H9 (cell line): ENCODE data around the gene HOXA2. TPM values are rescaled to one million over a fixed set of nuclear protein-coding genes. Genes with fewer than 3 reads are reported as not detected.

Source experiments
- DNase-seq: peaks from one replicate; pipeline ENCODE4 v3.0.0-alpha.2; 2017
- H2AFZ ChIP-seq: one replicate; pipeline ENCODE4 v1.6.1; 2013; ENCODE audit warnings: mild to moderate bottlenecking, low read length, control low read depth, moderate library complexity
- H2AK5ac ChIP-seq: 2 replicates; pipeline ENCODE4 v1.6.1; 2013; ENCODE audit warnings: low read length, control low read depth, mixed read lengths; ENCODE audit not compliant: insufficient read length
- H2BK120ac ChIP-seq: one replicate; pipeline ENCODE4 v1.6.1; 2013; ENCODE audit warnings: low read depth, mild to moderate bottlenecking, low read length, control low read depth, inconsistent platforms; ENCODE audit not compliant: poor library complexity, severe bottlenecking
- H2BK12ac ChIP-seq: 2 replicates; pipeline ENCODE4 v1.6.1; 2013; ENCODE audit warnings: low read length, control low read depth, mixed read lengths, low read depth; ENCODE audit not compliant: insufficient read length
- H2BK15ac ChIP-seq: 2 replicates; pipeline ENCODE4 v1.6.1; 2013; ENCODE audit warnings: low read depth, low read length, control low read depth
- H2BK20ac ChIP-seq: one replicate; pipeline ENCODE4 v1.6.1; 2013; ENCODE audit warnings: low read depth, mild to moderate bottlenecking, low read length, control low read depth, inconsistent platforms; ENCODE audit not compliant: poor library complexity, severe bottlenecking
- H2BK5ac ChIP-seq: 2 replicates; pipeline ENCODE4 v1.6.1; 2013; ENCODE audit warnings: low read length, control low read depth, mixed read lengths; ENCODE audit not compliant: insufficient read length
- H3K14ac ChIP-seq: 2 replicates; pipeline ENCODE4 v1.6.1; 2013; ENCODE audit warnings: low read length, control low read depth; ENCODE audit not compliant: insufficient read depth
- H3K18ac ChIP-seq: 2 replicates; pipeline ENCODE4 v1.6.1; 2013; ENCODE audit warnings: low read depth, mild to moderate bottlenecking, mixed read lengths, low read length, control low read depth; ENCODE audit not compliant: insufficient read length
- H3K23ac ChIP-seq: 2 replicates; pipeline ENCODE4 v1.6.1; 2013; ENCODE audit warnings: low read length, control low read depth, mixed read lengths, low read depth; ENCODE audit not compliant: insufficient read length
- H3K23me2 ChIP-seq: 2 replicates; pipeline ENCODE4 v1.6.1; 2013; ENCODE audit warnings: low read depth, mild to moderate bottlenecking, mixed read lengths, low read length, control low read depth; ENCODE audit not compliant: insufficient read length, poor library complexity, severe bottlenecking
- H3K27ac ChIP-seq: 2 replicates; pipeline ENCODE4 v1.5.1; 2013; ENCODE audit warnings: low read length, control low read depth, mixed read lengths, low read depth; ENCODE audit not compliant: insufficient read length
- H3K27me3 ChIP-seq: 2 replicates; pipeline ENCODE4 v1.6.1; 2013; ENCODE audit warnings: low read length, control low read depth, inconsistent platforms; ENCODE audit not compliant: insufficient read depth
- H3K4ac ChIP-seq: 2 replicates; pipeline ENCODE4 v1.6.1; 2013; ENCODE audit warnings: low read depth, mild to moderate bottlenecking, control low read depth, inconsistent platforms, low read length, moderate library complexity
- H3K4me1 ChIP-seq: 2 replicates; pipeline ENCODE4 v1.6.1; 2013; ENCODE audit warnings: low read length, control low read depth, inconsistent platforms; ENCODE audit not compliant: insufficient read depth
- H3K4me2 ChIP-seq: 2 replicates; pipeline ENCODE4 v1.6.1; 2013; ENCODE audit warnings: low read length, control low read depth, mixed read lengths; ENCODE audit not compliant: insufficient read length, insufficient read depth
- H3K56ac ChIP-seq: 2 replicates; pipeline ENCODE4 v1.6.1; 2013; ENCODE audit warnings: low read depth, mild to moderate bottlenecking, mixed read lengths, low read length, control low read depth; ENCODE audit not compliant: insufficient read length
- H3K79me1 ChIP-seq: 2 replicates; pipeline ENCODE4 v1.6.1; 2013; ENCODE audit warnings: low read depth, mild to moderate bottlenecking, moderate library complexity, low read length, control low read depth, inconsistent platforms; ENCODE audit not compliant: insufficient read depth, poor library complexity, severe bottlenecking
- H3K79me2 ChIP-seq: 2 replicates; pipeline ENCODE4 v1.6.1; 2013; ENCODE audit warnings: low read length, control low read depth, inconsistent platforms; ENCODE audit not compliant: insufficient read depth
- H3K9ac ChIP-seq: 2 replicates; pipeline ENCODE4 v1.6.1; 2013; ENCODE audit warnings: low read length, control low read depth, mixed read lengths; ENCODE audit not compliant: insufficient read length; ENCODE audit errors: extremely low read depth
- H3K9me3 ChIP-seq: one replicate; pipeline ENCODE4 v1.6.1; 2013; ENCODE audit warnings: low read depth, low read length, inconsistent platforms; ENCODE audit not compliant: control insufficient read depth
- H3T11ph ChIP-seq: one replicate; pipeline ENCODE4 v1.6.1; 2013; ENCODE audit warnings: mild to moderate bottlenecking, low read length, control low read depth, inconsistent platforms
- H4K20me1 ChIP-seq: one replicate; pipeline ENCODE4 v1.6.1; 2013; ENCODE audit not compliant: control insufficient read depth, insufficient read length, insufficient read depth
- H4K5ac ChIP-seq: 2 replicates; pipeline ENCODE4 v1.6.1; 2013; ENCODE audit warnings: low read depth, mild to moderate bottlenecking, mixed read lengths, low read length, control low read depth; ENCODE audit not compliant: insufficient read length
- H4K8ac ChIP-seq: replicated peaks from 2 replicates; pipeline ENCODE4 v1.6.1; 2013; ENCODE audit warnings: low read length, control low read depth, mixed read lengths, low read depth; ENCODE audit not compliant: insufficient read length
- H4K91ac ChIP-seq: 2 replicates; pipeline ENCODE4 v1.6.1; 2013; ENCODE audit warnings: low read depth, mild to moderate bottlenecking, moderate library complexity, mixed read lengths, low read length, control low read depth; ENCODE audit not compliant: insufficient read length
- H3K27ac Mint-ChIP-seq, 3 experiments: 2 replicates in 2 of 3; 3 replicates in 1 of 3; pipeline ENCODE4 v1.8.0; 2020 to 2021; ENCODE audit warnings: mixed read lengths in 3 of 3, mild to moderate bottlenecking in 1 of 3, moderate library complexity in 1 of 3
- H3K27me3 Mint-ChIP-seq: 2 replicates; pipeline ENCODE4 v1.8.0; 2021; ENCODE audit warnings: low read depth, mild to moderate bottlenecking, moderate library complexity, mixed read lengths
- H3K36me3 Mint-ChIP-seq, 3 experiments: 2 replicates in 2 of 3; 3 replicates in 1 of 3; pipeline ENCODE4 v1.8.0; 2020 to 2021; ENCODE audit warnings: low read depth in 3 of 3, mixed read lengths in 3 of 3; ENCODE audit not compliant: insufficient read depth in 1 of 3
- H3K4me1 Mint-ChIP-seq, 2 experiments: 2 replicates each; pipeline ENCODE4 v1.8.0; 2020; ENCODE audit warnings: mixed read lengths in 2 of 2
- H3K4me3 Mint-ChIP-seq, 2 experiments: 2 replicates in 1 of 2; 3 replicates in 1 of 2; pipeline ENCODE4 v1.8.0; 2020 to 2021; ENCODE audit warnings: mild to moderate bottlenecking in 2 of 2, mixed read lengths in 2 of 2, moderate library complexity in 1 of 2
- H3K9me3 Mint-ChIP-seq, 2 experiments: 2 replicates in 1 of 2; 3 replicates in 1 of 2; pipeline ENCODE4 v1.8.0; 2020; ENCODE audit warnings: mild to moderate bottlenecking in 2 of 2, mixed read lengths in 2 of 2, moderate library complexity in 1 of 2
- WGBS: extraction: QIAGEN DNeasy Blood & Tissue Kit; methylation state at CpG from one replicate; pipeline ENCODE4 v1.1.7; 2013; ENCODE audit warnings: missing lambda C conversion rate, low lambda C conversion rate, mixed read lengths; ENCODE audit not compliant: insufficient read length; ENCODE audit errors: extremely low coverage; 5-methylcytosine and 5-hydroxymethylcytosine counted together
- total RNA-seq: library from RNA; stranded (reverse); gene quantifications from 2 replicates; pipeline ENCODE4 v1.2.1, GENCODE V29; 2021
- TF ChIP-seq, protein P1 (sequence below): fragments of 200-600 bp; sonication (generic); conservative IDR thresholded peaks from 3 replicates; pipeline ENCODE4 v1.8.0; 2021; ENCODE audit warnings: antibody characterized with exemption, mild to moderate bottlenecking

Gene HOXA2
- total RNA-seq, 1 experiment from 2014 or later = not detected

DNA sequence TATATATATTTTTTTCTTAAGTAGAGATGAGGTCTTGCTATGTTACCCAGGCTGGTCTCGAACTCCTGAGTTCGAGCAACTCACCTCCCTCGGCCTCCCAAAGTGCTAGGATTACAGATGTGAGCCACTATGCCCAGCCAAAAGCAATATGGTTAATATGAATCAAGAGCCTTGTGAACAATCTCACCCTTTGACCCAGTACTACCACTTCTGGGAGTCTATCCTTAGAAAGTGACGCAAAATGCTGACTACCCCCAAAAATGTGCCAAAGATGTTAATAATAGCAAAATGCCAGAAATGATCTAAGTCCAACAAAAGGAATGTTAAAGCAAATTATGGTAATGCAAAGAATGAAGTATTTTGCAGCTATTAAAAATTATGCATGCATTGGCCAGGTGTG, 51.0 kb downstream of the HOXA2 start:
- Histone ChIP-seq H3K23ac (no peak overlapping the region), H3K56ac (no peak overlapping the region), H4K91ac (no peak overlapping the region), H3K9me3 (no peaks in the 10 kb centered on the region), H2BK15ac (no peak overlapping the region), H3K79me1 (no peaks in the 10 kb centered on the region), H2AK5ac (no peak overlapping the region), H4K8ac (no peak overlapping the region), H4K20me1 (no peaks in the 10 kb centered on the region), H3K4me2 (no peak overlapping the region), H3K4me1 (no peaks in the 10 kb centered on the region), H3K18ac (no peak overlapping the region), H3T11ph (no peak overlapping the region), H2BK120ac (no peak overlapping the region), H3K27me3 (no peaks in the 10 kb centered on the region), H2BK12ac (no peak overlapping the region), H3K23me2 (no peaks in the 10 kb centered on the region), H4K5ac (no peak overlapping the region), H3K4ac (no peak overlapping the region), H2AFZ (no peak overlapping the region), H2BK5ac (no peak overlapping the region), H2BK20ac (no peak overlapping the region), H3K79me2 (no peaks in the 10 kb centered on the region), H3K14ac (no peak overlapping the region), H3K27ac (no peak overlapping the region), H3K9ac (no peak overlapping the region)
- peaks cover 6 to 8% of the 10 kb centered on the region in 2 experiments for H3K4me1 Mint-ChIP-seq
- H3K9me3 Mint-ChIP-seq = 0 out of 5 replicates have a peak, but pooled peaks cover 0 to under 1% of the 10 kb centered on the region in 2 experiments
- WGBS = no CpG with 5 or more reads among the region's 4 CpGs
- DNase-seq = no peak
- TF ChIP-seq, protein P1, sequence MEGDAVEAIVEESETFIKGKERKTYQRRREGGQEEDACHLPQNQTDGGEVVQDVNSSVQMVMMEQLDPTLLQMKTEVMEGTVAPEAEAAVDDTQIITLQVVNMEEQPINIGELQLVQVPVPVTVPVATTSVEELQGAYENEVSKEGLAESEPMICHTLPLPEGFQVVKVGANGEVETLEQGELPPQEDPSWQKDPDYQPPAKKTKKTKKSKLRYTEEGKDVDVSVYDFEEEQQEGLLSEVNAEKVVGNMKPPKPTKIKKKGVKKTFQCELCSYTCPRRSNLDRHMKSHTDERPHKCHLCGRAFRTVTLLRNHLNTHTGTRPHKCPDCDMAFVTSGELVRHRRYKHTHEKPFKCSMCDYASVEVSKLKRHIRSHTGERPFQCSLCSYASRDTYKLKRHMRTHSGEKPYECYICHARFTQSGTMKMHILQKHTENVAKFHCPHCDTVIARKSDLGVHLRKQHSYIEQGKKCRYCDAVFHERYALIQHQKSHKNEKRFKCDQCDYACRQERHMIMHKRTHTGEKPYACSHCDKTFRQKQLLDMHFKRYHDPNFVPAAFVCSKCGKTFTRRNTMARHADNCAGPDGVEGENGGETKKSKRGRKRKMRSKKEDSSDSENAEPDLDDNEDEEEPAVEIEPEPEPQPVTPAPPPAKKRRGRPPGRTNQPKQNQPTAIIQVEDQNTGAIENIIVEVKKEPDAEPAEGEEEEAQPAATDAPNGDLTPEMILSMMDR = no peak
- no peak overlapping the region for H3K27ac Mint-ChIP-seq
- H3K27me3 Mint-ChIP-seq = no peaks in the 10 kb centered on the region
- no peak overlapping the region for H3K4me3 Mint-ChIP-seq
- no peaks in the 10 kb centered on the region for H3K36me3 Mint-ChIP-seq

Other genes starting within 250 kb of the HOXA2 start
- 1.9 and 3.2 TPM in 2 replicates for gene SKAP2, start 238.1 kb downstream of the HOXA2 start, total RNA-seq
- 0.11 TPM in 1 of 2 replicates, not detected in the other for gene HOXA1, start 6.7 kb downstream of the HOXA2 start, total RNA-seq
- not detected in 2 replicates for gene HOXA4, start 28.1 kb upstream of the HOXA2 start, total RNA-seq
- not detected in 2 replicates for gene HOXA5, start 41.0 kb upstream of the HOXA2 start, total RNA-seq
- gene HOXA6, start 45.1 kb upstream of the HOXA2 start, total RNA-seq = not detected in 2 replicates
- gene HOXA3, start 49.9 kb upstream of the HOXA2 start, total RNA-seq = not detected in 2 replicates
- gene HOXA7, start 54.0 kb upstream of the HOXA2 start, total RNA-seq = not detected in 2 replicates
- not detected in 2 replicates for gene HOXA9, start 62.9 kb upstream of the HOXA2 start, total RNA-seq
- gene HOXA10, start 71.6 kb upstream of the HOXA2 start, total RNA-seq = not detected in 2 replicates
- not detected in 2 replicates for gene HOXA11, start 82.5 kb upstream of the HOXA2 start, total RNA-seq
- not detected in 2 replicates for gene HOXA13, start 97.4 kb upstream of the HOXA2 start, total RNA-seq
- gene EVX1, start 140.1 kb upstream of the HOXA2 start, total RNA-seq = not detected in 2 replicates